SK-N-SH (cell line): ENCODE results near the gene KPNA2. TPM values are rescaled to one million over a fixed set of nuclear protein-coding genes. Genes with fewer than 3 reads are reported as not detected.
"Not testable (repeated sequence)": the region's sequence is repeated elsewhere in the genome, so short reads cannot be mapped to it uniquely, and the experiment has no call there.

Experiments
- CTCF ChIA-PET: fragments of 300-600, 350-600 bp; formaldehyde crosslinking; extraction: SDS; loops from one replicate; lab custom pipeline; 2021; lab: Yijun Ruan, JAX
- POLR2A ChIA-PET: fragments of 350-600 bp; sonication (Branson Sonifier 250); formaldehyde crosslinking; extraction: SDS; loops from one replicate; lab custom pipeline; 2020; ENCODE audit warnings: antibody characterized with exemption, inconsistent platforms; lab: Yijun Ruan, JAX
- DNase-seq: peaks from one replicate; pipeline ENCODE4 v3.0.0; 2012
- H2AFZ ChIP-seq: fragments of 200-600 bp; sonication (generic); 2 replicates; pipeline ENCODE4 v1.8.1; 2016; ENCODE audit warnings: antibody characterized with exemption, mild to moderate bottlenecking, low read depth
- H3F3A ChIP-seq: fragments of 200-600 bp; sonication (generic); replicated peaks from 2 replicates; pipeline ENCODE3; 2016; ENCODE audit warnings: antibody characterized with exemption, mild to moderate bottlenecking; ENCODE audit not compliant: insufficient read depth
- H3K27ac ChIP-seq, 2 experiments: fragments of 200-500 bp in 1 of 2; fragments of 200-600 bp in 1 of 2; sonication (Bioruptor generic) in 1 of 2; sonication (generic), shearing (Covaris generic) in 1 of 2; 2 replicates each; pipeline versions ENCODE4 v1.5.1 to v1.6.1; 2014 to 2016; ENCODE audit warnings: low read depth in 2 of 2, inconsistent platforms in 1 of 2, low read length in 1 of 2, mild to moderate bottlenecking in 1 of 2, mixed read lengths in 1 of 2
- H3K27me3 ChIP-seq: fragments of 200-600 bp; sonication (generic), shearing (Covaris generic); 2 replicates; pipeline ENCODE4 v1.6.1; 2016; ENCODE audit warnings: mixed run types; ENCODE audit not compliant: insufficient read depth
- H3K36me3 ChIP-seq, 2 experiments: fragments of 200-500 bp in 1 of 2; fragments of 200-600 bp in 1 of 2; sonication (Bioruptor generic) in 1 of 2; sonication (generic) in 1 of 2; replicated peaks in 1 of 2; 2 replicates each; pipeline versions ENCODE3 to v1.5.1; 2014 to 2016; ENCODE audit warnings: low read length in 1 of 2, mild to moderate bottlenecking in 1 of 2; ENCODE audit not compliant: insufficient read depth in 2 of 2, control insufficient read depth in 1 of 2
- H3K4me1 ChIP-seq, 2 experiments: fragments of 200-500 bp in 1 of 2; fragments of 200-600 bp in 1 of 2; sonication (Bioruptor generic) in 1 of 2; sonication (generic), shearing (Covaris generic) in 1 of 2; 2 replicates each; pipeline versions ENCODE4 v1.5.1 to v1.6.1; 2014 to 2016; ENCODE audit warnings: low read depth in 1 of 2, low read length in 1 of 2, mixed run types in 1 of 2; ENCODE audit not compliant: insufficient read depth in 2 of 2, control insufficient read depth in 1 of 2
- H3K4me2 ChIP-seq: fragments of 200-600 bp; sonication (generic), shearing (Covaris generic); 2 replicates; pipeline ENCODE4 v1.6.1; 2017; ENCODE audit warnings: mixed run types
- H3K4me3 ChIP-seq, 2 experiments: fragments of 200-500 bp in 1 of 2; fragments of 200-600 bp in 1 of 2; sonication (Bioruptor generic) in 1 of 2; sonication (generic), shearing (Covaris generic) in 1 of 2; 2 replicates each; pipeline versions ENCODE4 v1.5.1 to v1.8.1; 2014 to 2016; ENCODE audit warnings: low read depth in 2 of 2, inconsistent platforms in 1 of 2, low read length in 1 of 2, mild to moderate bottlenecking in 1 of 2, mixed read lengths in 1 of 2, moderate library complexity in 1 of 2
- H3K79me2 ChIP-seq: fragments of 200-600 bp; sonication (generic); 2 replicates; pipeline ENCODE4 v1.8.1; 2017; ENCODE audit warnings: mild to moderate bottlenecking; ENCODE audit not compliant: insufficient read depth
- H3K9ac ChIP-seq: fragments of 200-600 bp; sonication (generic); 2 replicates; pipeline ENCODE4 v1.6.1; 2017; ENCODE audit warnings: mixed run types
- H3K9me2 ChIP-seq: fragments of 200-600 bp; sonication (generic); 2 replicates; pipeline ENCODE4 v1.6.1; 2017; ENCODE audit warnings: mixed run types
- H3K9me3 ChIP-seq: fragments of 200-600 bp; sonication (generic); 2 replicates; pipeline ENCODE4 v1.6.1; 2017; ENCODE audit warnings: mixed run types, mild to moderate bottlenecking, moderate library complexity
- H4K20me1 ChIP-seq: fragments of 200-600 bp; sonication (generic); 2 replicates; pipeline ENCODE4 v1.6.1; 2017; ENCODE audit warnings: mild to moderate bottlenecking, mixed run types; ENCODE audit not compliant: insufficient read depth
- EP300 ChIP-seq, 2 experiments: IDR thresholded peaks; 2 replicates each; pipeline versions ENCODE4 v1.4.0 to v1.6.1; 2012; ENCODE audit warnings: borderline replicate concordance in 1 of 2, low read depth in 1 of 2, low read length in 1 of 2
- FOSL2 ChIP-seq: IDR thresholded peaks from 2 replicates; pipeline ENCODE4 v1.4.0; 2012; ENCODE audit warnings: low read depth, mild to moderate bottlenecking, moderate library complexity, borderline replicate concordance
- FOXM1 ChIP-seq: IDR thresholded peaks from 2 replicates; pipeline ENCODE4 v1.4.0; 2012; ENCODE audit warnings: low read depth, mild to moderate bottlenecking
- RCOR1 ChIP-seq: fragments of 150-350 bp; IDR thresholded peaks from 2 replicates; pipeline ENCODE4 v1.6.1; 2017; ENCODE audit warnings: antibody characterized with exemption, low read length
- TCF12 ChIP-seq: IDR thresholded peaks from 2 replicates; pipeline ENCODE4 v1.4.0; 2012
- WGBS: methylation state at CpG from one replicate; pipeline ENCODE4 v1.1.6; 2017; ENCODE audit warnings: low lambda C conversion rate; 5-methylcytosine and 5-hydroxymethylcytosine counted together
- polyA plus RNA-seq, 3 experiments: library from polyadenylated mRNA; depleted of rRNA; stranded (reverse); fragments of >200 nt; gene quantifications; 2 replicates each; pipeline ENCODE4 v1.2.3, GENCODE V29; 2012

Gene KPNA2
- polyA plus RNA-seq, 1 of the 3 experiments (the other 2 are of a cell fraction) = 122 TPM

DNA sequence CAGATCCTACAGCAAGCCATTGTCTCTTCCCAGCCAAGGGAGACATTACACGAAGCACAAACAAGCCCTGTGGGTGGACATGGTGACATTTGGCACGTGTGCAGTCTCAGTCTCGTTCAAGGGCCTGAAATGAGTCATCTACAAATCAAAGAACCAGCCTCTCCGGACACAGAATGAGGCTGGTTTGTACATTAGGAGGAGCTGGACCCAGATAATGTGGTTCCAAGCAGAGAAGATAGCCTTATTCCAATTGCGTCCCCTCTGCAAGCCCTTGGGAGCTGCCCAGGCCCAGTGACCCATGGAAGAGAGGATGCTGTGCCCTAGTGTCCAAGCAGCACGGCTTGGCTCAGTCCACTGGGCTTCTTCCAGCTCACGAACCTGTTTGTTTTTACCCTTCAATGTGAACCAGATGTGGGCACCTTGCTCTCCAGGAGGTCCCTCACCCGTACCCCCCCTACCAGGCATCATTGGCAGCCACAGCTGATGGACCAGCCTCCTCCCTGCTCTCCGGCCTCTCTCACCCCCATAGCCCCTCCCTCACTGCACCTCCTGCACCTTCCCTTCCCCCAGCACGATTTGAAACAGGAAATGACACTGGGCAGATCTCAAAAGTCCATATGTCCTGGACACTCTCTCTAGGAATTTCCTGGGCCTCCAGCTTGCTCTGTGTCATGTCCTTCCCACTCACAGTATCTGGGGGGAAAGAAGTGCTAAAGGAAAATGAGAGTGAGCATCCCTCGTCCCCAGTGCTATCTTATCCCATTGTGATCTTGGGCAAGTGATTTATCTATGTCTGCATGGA, 26.2 kb downstream of the KPNA2 start:
- WGBS = 53% methylated on average over 11 of the region's 11 CpGs
- DNase-seq = no peak
- POLR2A ChIA-PET = no interaction called here
- H3K4me1 ChIP-seq = peaks cover 0 to 4% of the 10 kb centered on the region in 2 experiments; a peak in 1 of 4 replicates
- no peaks in the 10 kb centered on the region for H3K9me2 ChIP-seq
- no peaks in the 10 kb centered on the region for H3K36me3 ChIP-seq
- TF ChIP-seq FOXM1 (no peak), RCOR1 (no peak), TCF12 (peak; percentile 30; the same call in 1 of the 2 replicates), EP300 (IDR thresholded peaks at IDR 0.05; ENCODE audit: borderline replicate concordance in 1 of 2, low read depth in 1 of 2, low read length in 1 of 2) (no peak), FOSL2 (no peak)
- H3K27ac ChIP-seq = no peak overlapping the region
- H3K79me2 ChIP-seq = no peaks in the 10 kb centered on the region
- H3K9me3 ChIP-seq = no peaks in the 10 kb centered on the region
- CTCF ChIA-PET = no interaction called here
- H3F3A ChIP-seq = no peaks in the 10 kb centered on the region
- no peak overlapping the region for H3K9ac ChIP-seq
- H3K4me3 ChIP-seq = no peak overlapping the region
- H3K27me3 ChIP-seq = no peaks in the 10 kb centered on the region
- no peak overlapping the region for H3K4me2 ChIP-seq
- 0 out of 2 replicates have a peak overlapping the region, but pooled peaks have one; percentile 40 for H2AFZ ChIP-seq
- H4K20me1 ChIP-seq = no peaks in the 10 kb centered on the region

DNA sequence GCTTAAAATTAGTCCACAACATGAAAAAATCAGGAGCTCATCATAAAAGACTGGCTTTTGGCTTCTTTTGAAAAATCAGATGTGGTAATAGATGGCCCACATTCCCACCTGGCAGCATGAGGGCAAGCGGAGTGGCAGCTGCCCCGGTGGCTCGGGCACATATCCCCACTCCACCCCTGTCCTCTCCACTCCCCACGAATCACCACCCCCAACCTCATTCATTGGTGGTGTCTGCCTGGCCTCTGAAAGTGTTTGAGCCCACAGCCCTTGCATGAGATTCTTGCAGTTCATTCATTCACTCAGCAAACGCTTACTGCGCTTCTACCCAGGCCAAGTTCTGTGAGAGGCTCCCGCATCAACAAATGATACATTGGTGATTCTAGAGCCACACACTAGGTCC, 29.8 kb downstream of the KPNA2 start:
- H3F3A ChIP-seq, H3K9me3 ChIP-seq, H3K27me3 ChIP-seq, H3K4me2 ChIP-seq, H3K79me2 ChIP-seq, CTCF ChIA-PET, H3K4me3 ChIP-seq, H3K9me2 ChIP-seq, H3K9ac ChIP-seq, H4K20me1 ChIP-seq, H3K27ac ChIP-seq, H3K36me3 ChIP-seq, DNase-seq, H3K4me1 ChIP-seq, H2AFZ ChIP-seq: not testable (repeated sequence)
- POLR2A ChIA-PET = interaction anchor here (0.6 kb wide), 1 partner anchor 63 kb away, joined by 9 read pairs; no protein-coding TSS in a partner anchor
- 87% methylated on average over 7 of the region's 7 CpGs for WGBS

DNA sequence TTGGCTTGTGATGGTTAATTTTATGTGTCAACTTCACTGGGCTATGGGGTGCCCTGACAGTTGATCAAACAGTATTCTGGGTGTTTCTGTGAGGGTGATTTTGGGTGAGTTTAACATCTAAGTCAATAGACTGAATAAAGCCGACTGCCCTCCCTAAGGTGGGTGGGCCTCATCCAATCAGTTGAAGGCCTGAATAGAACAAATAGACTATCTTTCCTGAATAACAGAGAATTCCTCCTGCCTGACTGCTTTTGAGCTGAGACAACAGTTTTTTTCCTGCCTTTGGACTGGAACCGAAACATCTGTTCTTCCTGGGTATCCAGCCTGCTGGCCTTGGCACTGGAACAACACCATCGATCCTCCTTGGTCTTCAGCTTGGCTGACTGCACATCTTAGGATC, 33.0 kb downstream of the KPNA2 start:
- H3K27me3 ChIP-seq, H3K4me1 ChIP-seq, H2AFZ ChIP-seq, H3K27ac ChIP-seq, H3K4me3 ChIP-seq, H3K36me3 ChIP-seq, DNase-seq, POLR2A ChIA-PET, H3F3A ChIP-seq, H3K9me2 ChIP-seq, CTCF ChIA-PET, H3K79me2 ChIP-seq, H3K9ac ChIP-seq, H3K4me2 ChIP-seq, H3K9me3 ChIP-seq, H4K20me1 ChIP-seq: not testable (repeated sequence)
- 74% methylated on average over 3 of the region's 3 CpGs for WGBS

DNA sequence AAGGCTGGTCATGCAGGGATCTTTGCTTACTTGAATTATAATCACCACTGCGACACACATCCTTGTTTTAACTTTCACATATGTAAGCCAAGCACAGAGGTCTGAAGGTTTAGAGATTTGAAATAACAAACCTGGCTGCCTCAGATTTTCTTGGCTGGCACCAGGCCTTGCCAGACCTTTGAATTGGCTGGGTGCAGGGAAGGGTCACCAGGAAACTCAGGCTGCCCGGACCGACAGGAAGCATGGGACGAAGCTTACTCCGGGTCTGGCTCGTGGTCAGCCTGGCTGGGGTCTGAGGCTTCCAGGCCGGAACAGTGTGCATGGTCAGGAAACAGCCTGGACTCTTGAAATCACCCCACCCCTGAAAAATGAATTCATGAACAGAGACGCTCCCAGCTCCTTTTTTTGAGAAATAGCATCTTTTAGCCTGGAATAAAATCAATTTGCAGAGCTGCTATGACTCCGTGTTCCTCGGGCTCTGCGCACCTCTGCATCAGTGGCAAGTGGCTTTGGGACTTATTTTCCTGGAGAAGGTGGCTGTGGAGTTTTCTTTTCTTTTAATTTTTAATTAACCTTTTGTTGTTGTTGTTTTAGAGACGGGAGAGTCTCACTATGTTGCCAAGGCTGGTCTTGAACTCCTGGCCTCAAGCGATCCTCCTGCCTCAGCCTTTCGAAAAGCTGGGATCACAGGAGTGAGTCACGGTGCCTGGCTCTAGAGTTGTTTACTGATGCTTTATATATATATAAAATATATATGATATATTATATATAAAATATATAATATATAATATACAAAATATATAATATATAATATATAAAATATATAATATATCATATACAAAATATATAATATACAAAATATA, 35.3 kb downstream of the KPNA2 start:
- H3K9me3 ChIP-seq, H3K4me1 ChIP-seq, H3K27ac ChIP-seq, H3K36me3 ChIP-seq, H4K20me1 ChIP-seq, H3K27me3 ChIP-seq, DNase-seq, H3K9me2 ChIP-seq, H3F3A ChIP-seq, H2AFZ ChIP-seq, CTCF ChIA-PET, H3K4me2 ChIP-seq, H3K79me2 ChIP-seq, H3K9ac ChIP-seq, H3K4me3 ChIP-seq, POLR2A ChIA-PET: not testable (repeated sequence)
- 87% methylated on average over 15 of the region's 15 CpGs for WGBS
